Thyroid gland (tissue), 4 donors: ENCODE measurements around the gene OBSCN.

Experiments
- POLR2A ChIP-seq, 2 donors: fragments of 450-650 bp; IDR thresholded peaks; one replicate each; pipeline ENCODE4 v1.6.1; 2017; ENCODE audit warnings: antibody characterized with exemption in 2 of 2, mild to moderate bottlenecking in 2 of 2, moderate library complexity in 1 of 2
- TF ChIP-seq, protein P1 (sequence below), 6 experiments: fragments of 200-600 bp in 3 of 6; fragments of 450-650 bp in 3 of 6; sonication (generic) in 3 of 6; IDR thresholded peaks; one replicate each; pipeline ENCODE4 v1.5.1; 2016 to 2019; ENCODE audit warnings: antibody characterized with exemption in 6 of 6, mild to moderate bottlenecking in 2 of 6, inconsistent platforms in 1 of 6, moderate library complexity in 1 of 6

DNA sequence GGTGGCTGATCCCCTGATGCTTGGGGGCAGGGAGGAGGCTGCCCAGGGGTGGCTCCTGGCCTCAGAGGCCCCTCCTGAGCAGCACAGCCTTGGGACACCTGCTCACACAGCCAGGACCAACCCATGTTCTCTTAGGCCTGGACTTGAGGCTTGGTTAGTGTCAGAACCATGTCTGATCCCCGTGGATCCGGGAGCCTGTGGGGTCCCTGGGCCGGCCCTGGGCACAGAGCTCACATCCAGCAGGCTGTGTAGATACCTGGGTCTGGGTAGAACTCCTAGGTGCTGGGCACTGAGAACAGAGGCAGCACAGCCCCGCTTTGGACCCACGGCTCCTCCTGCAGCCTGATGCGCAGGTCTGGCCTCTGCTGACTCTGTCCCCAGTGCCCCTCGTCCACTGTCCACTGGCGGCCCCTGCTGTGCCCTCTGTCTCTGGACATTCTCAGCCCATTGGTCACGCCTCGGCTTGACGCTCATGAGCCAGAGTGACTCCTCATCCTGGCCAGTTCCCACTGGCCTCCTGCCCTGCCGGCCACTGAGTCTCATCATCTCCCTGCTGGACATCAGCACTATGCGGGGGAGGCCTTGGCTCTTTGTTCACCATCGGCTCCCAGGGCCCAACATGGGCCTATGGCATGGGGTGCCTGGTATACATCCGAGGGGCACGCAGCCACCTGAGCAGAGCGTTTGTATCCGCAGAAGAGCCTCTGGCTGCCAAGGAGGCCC is 128.6 kb downstream of the OBSCN start:
- TF ChIP-seq, protein P1, sequence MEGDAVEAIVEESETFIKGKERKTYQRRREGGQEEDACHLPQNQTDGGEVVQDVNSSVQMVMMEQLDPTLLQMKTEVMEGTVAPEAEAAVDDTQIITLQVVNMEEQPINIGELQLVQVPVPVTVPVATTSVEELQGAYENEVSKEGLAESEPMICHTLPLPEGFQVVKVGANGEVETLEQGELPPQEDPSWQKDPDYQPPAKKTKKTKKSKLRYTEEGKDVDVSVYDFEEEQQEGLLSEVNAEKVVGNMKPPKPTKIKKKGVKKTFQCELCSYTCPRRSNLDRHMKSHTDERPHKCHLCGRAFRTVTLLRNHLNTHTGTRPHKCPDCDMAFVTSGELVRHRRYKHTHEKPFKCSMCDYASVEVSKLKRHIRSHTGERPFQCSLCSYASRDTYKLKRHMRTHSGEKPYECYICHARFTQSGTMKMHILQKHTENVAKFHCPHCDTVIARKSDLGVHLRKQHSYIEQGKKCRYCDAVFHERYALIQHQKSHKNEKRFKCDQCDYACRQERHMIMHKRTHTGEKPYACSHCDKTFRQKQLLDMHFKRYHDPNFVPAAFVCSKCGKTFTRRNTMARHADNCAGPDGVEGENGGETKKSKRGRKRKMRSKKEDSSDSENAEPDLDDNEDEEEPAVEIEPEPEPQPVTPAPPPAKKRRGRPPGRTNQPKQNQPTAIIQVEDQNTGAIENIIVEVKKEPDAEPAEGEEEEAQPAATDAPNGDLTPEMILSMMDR (IDR thresholded peaks at IDR 0.05): no peak
- no peak for TF ChIP-seq POLR2A (IDR thresholded peaks at IDR 0.05)
